Thymus (tissue), 11 donors: ENCODE results near the gene CRIP2. TPM values are rescaled to one million over a fixed set of nuclear protein-coding genes. Genes with fewer than 3 reads are reported as not detected.

Source experiments
- DNase-seq, 9 donors: peaks; one replicate each; pipeline ENCODE4 v3.0.0-alpha.2; 2013; ENCODE audit warnings: low spot score in 9 of 9, low read depth in 6 of 9, missing footprints in 1 of 9
- H3K27ac ChIP-seq, 2 donors: one replicate each; pipeline ENCODE4 v1.5.1; 2013; ENCODE audit warnings: control low read depth in 1 of 2, low read depth in 1 of 2, low read length in 1 of 2, mild to moderate bottlenecking in 1 of 2, moderate library complexity in 1 of 2
- H3K27me3 ChIP-seq, 2 donors: one replicate each; pipeline ENCODE4 v1.5.1; 2013; ENCODE audit warnings: low read length in 1 of 2; ENCODE audit not compliant: control insufficient read depth in 2 of 2, insufficient read depth in 1 of 2
- H3K36me3 ChIP-seq, 2 donors: one replicate each; pipeline ENCODE4 v1.5.1; 2013; ENCODE audit warnings: low read length in 1 of 2, mild to moderate bottlenecking in 1 of 2, moderate library complexity in 1 of 2; ENCODE audit not compliant: control insufficient read depth in 2 of 2, insufficient read depth in 2 of 2
- H3K4me1 ChIP-seq, 2 donors: one replicate each; pipeline ENCODE4 v1.5.1; 2013; ENCODE audit warnings: low read length in 2 of 2; ENCODE audit not compliant: control insufficient read depth in 2 of 2, insufficient read depth in 2 of 2
- H3K4me3 ChIP-seq, 2 donors: one replicate each; pipeline ENCODE4 v1.5.1; 2013; ENCODE audit warnings: low read length in 2 of 2, control low read depth in 1 of 2, mild to moderate bottlenecking in 1 of 2
- H3K9me3 ChIP-seq, 2 donors: one replicate each; pipeline ENCODE4 v1.5.1; 2013; ENCODE audit warnings: low read length in 1 of 2, mild to moderate bottlenecking in 1 of 2; ENCODE audit not compliant: control insufficient read depth in 2 of 2, insufficient read depth in 1 of 2
- WGBS: extraction: QIAGEN DNeasy Blood & Tissue Kit; methylation state at CpG from one replicate; pipeline ENCODE4 v1.1.7; 2013; 5-methylcytosine and 5-hydroxymethylcytosine counted together
- polyA plus RNA-seq: library from polyadenylated mRNA; stranded (reverse); fragments of 200-250 nt; gene quantifications from one replicate; pipeline ENCODE4 v1.2.3, GENCODE V29; 2013
- total RNA-seq: library from RNA; stranded (reverse); fragments of 120-200 nt; gene quantifications from one replicate; pipeline ENCODE4 v1.2.4, GENCODE V29; 2013
- donor health status: healthy.

CRIP2 gene
- total and polyA plus RNA-seq, 2 donors: 15.9 to 89.7 TPM

- Histone ChIP-seq H3K4me3 (no peak overlapping the region), H3K4me1 (no peaks in the 10 kb centered on the region), H3K27ac (no peak overlapping the region), H3K36me3 (peaks cover 66% of the 10 kb centered on the region in 2 donors), H3K9me3 (no peaks in the 10 kb centered on the region), H3K27me3 (no peaks in the 10 kb centered on the region)
- 93% methylated on average over 22 of the region's 22 CpGs for WGBS
- no peak for DNase-seq
Observed at GRCh38 chr14:105455766-105456660, 18.6 kb upstream of the CRIP2 start.

GRCh38 chr14:105456736-105457617 is 17.6 kb upstream of the CRIP2 start:
- Histone ChIP-seq H3K4me3 (no peak overlapping the region), H3K27me3 (no peaks in the 10 kb centered on the region), H3K27ac (no peak overlapping the region), H3K9me3 (no peaks in the 10 kb centered on the region), H3K36me3 (peaks cover 67 to 69% of the 10 kb centered on the region in 2 donors), H3K4me1 (no peaks in the 10 kb centered on the region)
- DNase-seq: no peak
- WGBS: 95% methylated on average over 22 of the region's 22 CpGs

- Histone ChIP-seq H3K36me3 (peaks cover 60 to 70% of the 10 kb centered on the region in 2 donors), H3K4me3 (no peak overlapping the region)
Observed at GRCh38 chr14:105458010-105458409, 16.6 kb upstream of the CRIP2 start.

GRCh38 chr14:105458571-105458970 is 16.1 kb upstream of the CRIP2 start:
- DNase-seq: no peak
- Histone ChIP-seq H3K4me1 (no peaks in the 10 kb centered on the region), H3K9me3 (no peaks in the 10 kb centered on the region), H3K36me3 (peaks cover 64 to 75% of the 10 kb centered on the region in 2 donors), H3K27me3 (no peaks in the 10 kb centered on the region), H3K4me3 (no peak overlapping the region), H3K27ac (no peak overlapping the region)
- WGBS: 91% methylated on average over 14 of the region's 14 CpGs

More at GRCh38 chr14:105458010-105458409, 16.6 kb upstream of the CRIP2 start:
- H3K27me3 ChIP-seq: no peaks in the 10 kb centered on the region
- H3K9me3 ChIP-seq: no peaks in the 10 kb centered on the region
- 93% methylated on average over 18 of the region's 18 CpGs for WGBS
- H3K27ac ChIP-seq: no peak overlapping the region
- no peaks in the 10 kb centered on the region for H3K4me1 ChIP-seq
- no peak for DNase-seq

- Histone ChIP-seq H3K4me3 (no peak overlapping the region), H3K9me3 (no peaks in the 10 kb centered on the region), H3K27me3 (no peaks in the 10 kb centered on the region), H3K4me1 (no peaks in the 10 kb centered on the region), H3K36me3 (peaks cover 65 to 80% of the 10 kb centered on the region in 2 donors), H3K27ac (no peak overlapping the region)
- no peak for DNase-seq
- WGBS: 98% methylated on average over 17 of the region's 17 CpGs
Observed at GRCh38 chr14:105460116-105460515, 14.5 kb upstream of the CRIP2 start.

- no peak for DNase-seq
- 97% methylated on average over 17 of the region's 17 CpGs for WGBS
Observed at GRCh38 chr14:105460616-105461015, 14.0 kb upstream of the CRIP2 start.

GRCh38 chr14:105461903-105462302 is 12.7 kb upstream of the CRIP2 start:
- Histone ChIP-seq H3K9me3 (no peaks in the 10 kb centered on the region), H3K27me3 (no peaks in the 10 kb centered on the region), H3K4me1 (no peaks in the 10 kb centered on the region), H3K27ac (no peak overlapping the region), H3K4me3 (no peak overlapping the region), H3K36me3 (peaks cover 53 to 80% of the 10 kb centered on the region in 2 donors)
- no peak for DNase-seq
- WGBS: 94% methylated on average over 18 of the region's 18 CpGs

More at GRCh38 chr14:105460616-105461015, 14.0 kb upstream of the CRIP2 start:
- Histone ChIP-seq H3K4me1 (no peaks in the 10 kb centered on the region), H3K27ac (no peak overlapping the region), H3K27me3 (no peaks in the 10 kb centered on the region), H3K4me3 (no peak overlapping the region), H3K9me3 (no peaks in the 10 kb centered on the region), H3K36me3 (peaks cover 65 to 80% of the 10 kb centered on the region in 2 donors)

GRCh38 chr14:105464501-105464900 is 10.1 kb upstream of the CRIP2 start:
- DNase-seq: no peak
- no peak overlapping the region for H3K4me3 ChIP-seq

More at GRCh38 chr14:105464501-105464900, 10.1 kb upstream of the CRIP2 start:
- no peaks in the 10 kb centered on the region for H3K27me3 ChIP-seq
- WGBS: 96% methylated on average over 33 of the region's 33 CpGs
- no peaks in the 10 kb centered on the region for H3K4me1 ChIP-seq
- H3K9me3 ChIP-seq: no peaks in the 10 kb centered on the region
- peaks cover 56 to 89% of the 10 kb centered on the region in 2 donors for H3K36me3 ChIP-seq
- H3K27ac ChIP-seq: no peak overlapping the region
